ENCODE results near the gene FBXL12. TPM values are rescaled to one million over a fixed set of nuclear protein-coding genes. Genes with fewer than 3 reads are reported as not detected.
A peak's percentile ranks its signal among the peaks of the same experiment; 100 is the strongest.
"Not testable (repeated sequence)": the region's sequence is repeated elsewhere in the genome, so short reads cannot be mapped to it uniquely, and the experiment has no call there.

FBXL12 gene
- total and polyA plus RNA-seq, 2 experiments from 2014 or later, result 47.5 to 106 TPM

- peak within 1 kb of the TSS; percentile 92 for H3K4me3 ChIP-seq
- peak; percentile 82 to 93 for DNase-seq (ENCODE audit: low read depth in 1 of 2, low spot score in 1 of 2)
- peak within 1 kb of the TSS; percentile 81 for H3K27ac ChIP-seq
Observed at GRCh38 chr19:9827289-9828238, 8.7 kb upstream of the FBXL12 start, which contains the start of gene UBL5. Gene UBL5, plus strand, starts transcription at chr19:9827918. Its CDS starts 420 bp downstream, at chr19:9828338.

GRCh38 chr19:9823816-9824215 lies 4.9 kb upstream of the FBXL12 start:
- no peaks in the 10 kb centered on the region for H3K36me3 ChIP-seq
- DNase-seq (ENCODE audit: low read depth in 1 of 2, low spot score in 1 of 2), result no peak
- H3K27me3 ChIP-seq, result no peaks in the 10 kb centered on the region
- no peaks in the 10 kb centered on the region for H3K9me3 ChIP-seq (ENCODE audit: low read depth)
- H3K4me3 ChIP-seq, result no peak overlapping the region
- H3K27ac ChIP-seq, result no peak overlapping the region
- H3K4me1 ChIP-seq (ENCODE audit: low read depth), result no peaks in the 10 kb centered on the region
- no peak for TF ChIP-seq CTCF (IDR thresholded peaks at IDR 0.05; ENCODE audit: low read depth, low read length)

More at GRCh38 chr19:9827289-9828238, 8.7 kb upstream of the FBXL12 start, which contains the start of gene UBL5:
- no peaks in the 10 kb centered on the region for H3K4me1 ChIP-seq (ENCODE audit: low read depth)
- peaks cover 6% of the 10 kb centered on the region for H3K36me3 ChIP-seq
- H3K27me3 ChIP-seq, result no peaks in the 10 kb centered on the region
- no peak for TF ChIP-seq CTCF (IDR thresholded peaks at IDR 0.05; ENCODE audit: low read depth, low read length)
- no peaks in the 10 kb centered on the region for H3K9me3 ChIP-seq (ENCODE audit: low read depth)

GRCh38 chr19:9820034-9820433 lies 1.2 kb upstream of the FBXL12 start:
- H3K9me3 ChIP-seq (ENCODE audit: low read depth); H3K36me3 ChIP-seq; H3K4me1 ChIP-seq (ENCODE audit: low read depth); H3K27ac ChIP-seq; H3K27me3 ChIP-seq; DNase-seq (ENCODE audit: low read depth in 1 of 2, low spot score in 1 of 2): not testable (repeated sequence)
- peak overlapping the region; percentile 14 for H3K4me3 ChIP-seq

- Histone ChIP-seq H3K4me1 (ENCODE audit: low read depth) (peaks cover 9% of the 10 kb centered on the region), H3K36me3 (no peaks in the 10 kb centered on the region), H3K27ac (no peak overlapping the region), H3K9me3 (ENCODE audit: low read depth) (no peaks in the 10 kb centered on the region), H3K4me3 (peak overlapping the region; percentile 14), H3K27me3 (no peaks in the 10 kb centered on the region)
- no peak for TF ChIP-seq CTCF (IDR thresholded peaks at IDR 0.05; ENCODE audit: low read depth, low read length)
- no peak for DNase-seq (ENCODE audit: low read depth in 1 of 2, low spot score in 1 of 2)
Observed at GRCh38 chr19:9819596-9819909, 674 bp upstream of the FBXL12 start.

- Histone ChIP-seq H3K36me3 (peaks cover 6% of the 10 kb centered on the region), H3K27me3 (no peaks in the 10 kb centered on the region), H3K4me3 (peak overlapping the region; percentile 86), H3K4me1 (ENCODE audit: low read depth) (peaks cover 9% of the 10 kb centered on the region), H3K9me3 (ENCODE audit: low read depth) (no peaks in the 10 kb centered on the region), H3K27ac (peak overlapping the region; percentile 94)
- no peak for DNase-seq (ENCODE audit: low read depth in 1 of 2, low spot score in 1 of 2)
- no peak for TF ChIP-seq CTCF (IDR thresholded peaks at IDR 0.05; ENCODE audit: low read depth, low read length)
Observed at GRCh38 chr19:9818175-9818733, 625 bp downstream of the FBXL12 start.

GRCh38 chr19:9811139-9811538 lies 7.7 kb downstream of the FBXL12 start:
- Histone ChIP-seq H3K9me3 (ENCODE audit: low read depth) (no peaks in the 10 kb centered on the region), H3K4me1 (ENCODE audit: low read depth) (no peaks in the 10 kb centered on the region), H3K27ac (no peak overlapping the region), H3K4me3 (no peak overlapping the region), H3K27me3 (no peaks in the 10 kb centered on the region), H3K36me3 (peaks cover 27% of the 10 kb centered on the region)
- DNase-seq (ENCODE audit: low read depth in 1 of 2, low spot score in 1 of 2), result no peak
- TF ChIP-seq CTCF (IDR thresholded peaks at IDR 0.05; ENCODE audit: low read depth, low read length), result no peak
